Right lobe of liver (tissue), 4 donors: ENCODE results near the gene LSS.

Experiments used
- CTCF ChIP-seq, 4 donors: fragments of 200-600 bp in 3 of 4; fragments of 450-650 bp in 1 of 4; IDR thresholded peaks; one replicate each; pipeline versions ENCODE4 v1.5.1 to v1.8.0; 2016 to 2022; ENCODE audit warnings: antibody characterized with exemption in 4 of 4, mild to moderate bottlenecking in 2 of 4
- POLR2A ChIP-seq: fragments of 450-650 bp; IDR thresholded peaks from one replicate; pipeline ENCODE4 v1.6.1; 2017; ENCODE audit warnings: antibody characterized with exemption, mild to moderate bottlenecking
- donor health status: DM: no; HTN: no; CAD: no.
- donor health status: DM: no; HTN: no; CAD: no.
- donor health status: DM: no; HTN: yes; CAD: no.

GRCh38 chr21:46152927-46153246 lies 75.7 kb downstream of the LSS start:
- no peak for TF ChIP-seq CTCF (IDR thresholded peaks at IDR 0.05)
- TF ChIP-seq POLR2A, result no peak
